Measurements from ENCODE around the gene ZNF467.

GRCh38 chr7:149795126-149795525 lies 21.7 kb upstream of the ZNF467 start:
- TF ChIP-seq SIN3A (IDR thresholded peaks at IDR 0.05; ENCODE audit: borderline replicate concordance, insufficient read depth, low read depth, low read length) (no peak), CTCF (IDR thresholded peaks at IDR 0.05) (no peak), POLR2AphosphoS5 (IDR thresholded peaks at IDR 0.05; ENCODE audit: low read depth, low read length) (no peak)

Data from Panc1 (cell line).